HG02763 (cell line): Measurements from ENCODE around the gene CDX2.

ENCODE experiments used
- ATAC-seq: cut with Tn5 transposase; IDR thresholded peaks from one replicate; pipeline ENCODE4 v1.9.1; 2021; ENCODE audit warnings: mild to moderate bottlenecking, moderate library complexity; ENCODE audit not compliant: unreplicated experiment

The CDX2 gene

DNA sequence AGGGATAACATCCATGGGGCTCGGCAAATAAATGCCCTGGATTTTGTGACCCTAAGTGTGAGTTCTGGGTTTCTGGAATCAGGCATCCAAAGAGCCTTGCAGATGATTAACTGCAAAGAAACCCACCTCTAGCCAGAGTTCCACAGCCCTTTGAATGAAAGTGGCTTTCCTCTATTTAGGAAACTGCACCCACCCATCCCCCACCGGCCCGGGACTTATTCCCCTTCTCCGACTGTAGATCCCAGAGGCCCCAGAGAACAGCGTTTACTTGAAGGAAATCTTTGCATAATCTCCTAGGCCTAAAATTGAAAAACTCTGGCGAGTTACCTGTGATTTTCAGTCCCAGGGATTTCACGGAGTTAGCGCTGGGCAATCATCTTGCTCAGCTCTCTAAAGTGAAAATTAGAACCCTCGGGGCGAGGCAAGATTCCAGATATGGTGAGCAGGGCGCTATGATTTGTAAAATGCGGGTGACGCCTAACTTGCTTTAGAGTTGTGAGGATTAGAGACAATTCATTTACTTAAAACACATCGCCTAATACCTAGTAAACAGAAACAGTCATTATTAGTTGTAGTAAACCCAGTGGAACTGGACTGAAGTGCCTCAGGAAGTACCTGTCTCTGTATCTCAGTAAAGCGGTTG, 10.0 kb upstream of the CDX2 start:
- no peak for ATAC-seq

DNA sequence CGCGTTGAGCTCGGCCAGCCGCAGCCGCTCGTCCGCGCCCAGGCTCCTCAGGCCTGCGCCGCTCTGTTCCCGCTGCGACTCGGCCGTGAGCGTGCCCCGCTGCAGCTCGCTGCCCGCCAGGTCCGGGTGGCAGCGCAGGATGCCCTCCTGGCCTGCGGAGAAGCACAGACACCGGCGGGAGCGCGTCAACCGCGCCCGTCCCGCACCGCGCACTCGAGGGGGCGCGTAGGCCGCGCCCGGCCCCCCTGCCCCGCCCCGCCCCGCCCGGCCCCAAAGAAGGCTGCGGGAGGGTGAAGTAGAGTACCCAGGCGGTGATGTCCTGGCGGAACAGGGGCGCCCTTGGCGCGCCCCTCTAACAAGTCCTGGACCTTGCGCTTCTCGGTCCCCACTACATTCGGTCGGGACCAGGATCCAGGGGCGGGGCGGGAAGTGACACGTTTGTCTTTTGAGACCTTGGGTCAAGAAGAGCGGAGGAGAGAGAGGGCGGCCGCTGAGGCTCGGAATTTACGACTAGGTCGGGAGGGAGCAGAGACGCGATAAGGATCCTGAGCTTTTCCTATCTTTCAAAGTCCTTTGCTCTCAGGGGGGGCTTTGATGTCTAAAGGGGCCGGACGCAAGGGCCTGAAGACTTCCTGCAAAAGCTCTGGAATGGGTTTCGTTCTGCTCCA, 9.3 kb upstream of the CDX2 start:
- ATAC-seq = no peak

DNA sequence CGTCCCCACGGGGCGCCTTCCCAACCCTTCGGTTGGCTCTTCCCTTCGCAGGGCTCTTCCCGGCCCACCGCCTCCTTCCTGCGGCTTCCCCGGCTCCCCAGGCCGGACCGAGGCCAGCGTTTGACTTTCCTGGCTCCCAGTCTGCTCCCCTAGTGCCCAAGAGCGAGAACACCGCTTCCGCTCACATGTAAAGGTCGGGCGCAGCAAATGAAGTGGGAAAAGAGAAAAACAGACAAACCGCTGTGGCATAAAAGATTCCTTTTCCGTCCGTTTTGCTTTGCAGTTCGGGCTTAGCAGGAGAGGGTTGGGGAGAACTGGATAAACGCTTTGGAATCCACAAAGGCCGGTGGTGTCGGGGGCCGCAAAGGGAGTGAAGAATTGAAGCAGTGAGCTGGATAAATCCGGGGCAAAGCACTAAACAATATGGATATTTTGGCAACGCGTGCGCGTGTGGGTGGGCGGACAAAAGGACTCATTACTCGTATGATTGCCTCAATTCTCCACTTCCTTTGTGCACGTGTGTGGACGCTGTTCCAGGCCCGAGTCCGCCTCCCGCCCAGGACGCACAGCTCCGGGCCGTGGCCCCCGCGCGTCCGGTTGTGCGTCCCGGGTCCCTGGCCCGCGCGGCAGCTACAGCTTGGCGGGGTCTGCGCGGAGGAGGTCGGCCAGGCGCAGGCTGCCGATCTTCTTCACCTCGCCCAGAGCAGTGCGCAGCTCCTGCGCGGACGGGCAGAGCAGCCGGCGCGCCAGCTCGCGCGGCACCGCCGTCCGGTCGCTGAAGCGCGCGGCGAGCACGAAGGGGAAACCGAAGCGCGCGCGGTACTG, 8.6 kb upstream of the CDX2 start:
- no peak for ATAC-seq

DNA sequence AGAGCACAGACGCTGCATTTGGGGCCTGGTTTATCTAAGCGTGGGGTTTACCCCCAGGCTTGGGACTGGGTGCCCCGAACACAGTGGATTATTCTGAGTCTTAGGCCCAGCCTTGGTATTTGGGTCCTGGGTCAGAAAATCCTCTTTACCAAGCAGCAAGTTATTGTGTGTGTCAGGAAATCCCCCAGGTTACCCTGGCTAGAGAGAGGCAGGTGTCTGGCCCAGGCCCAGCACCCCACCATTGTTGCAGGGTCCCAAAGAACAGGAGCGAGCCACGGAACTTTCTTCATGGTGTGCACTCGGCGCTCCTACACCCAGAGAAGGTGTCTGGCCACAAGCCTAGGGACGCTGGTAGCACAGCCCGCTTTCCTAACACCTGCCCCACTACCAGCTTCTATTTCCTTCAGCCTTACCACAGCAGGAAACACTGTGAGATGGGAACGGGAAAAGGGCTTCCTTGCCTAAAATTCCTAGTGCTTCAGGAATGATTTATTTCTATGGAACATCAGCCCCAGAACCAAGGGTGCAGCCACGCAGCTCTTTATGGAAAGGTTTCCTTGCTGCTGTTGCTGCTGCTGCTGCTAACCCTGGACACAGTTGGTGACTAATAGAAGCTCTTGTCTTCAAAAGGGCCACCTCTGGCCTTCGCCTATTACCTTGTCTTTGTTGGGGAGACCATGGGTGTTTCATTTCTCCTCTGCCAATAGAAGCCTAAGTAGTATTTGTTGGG, 7.4 kb upstream of the CDX2 start:
- no peak for ATAC-seq

DNA sequence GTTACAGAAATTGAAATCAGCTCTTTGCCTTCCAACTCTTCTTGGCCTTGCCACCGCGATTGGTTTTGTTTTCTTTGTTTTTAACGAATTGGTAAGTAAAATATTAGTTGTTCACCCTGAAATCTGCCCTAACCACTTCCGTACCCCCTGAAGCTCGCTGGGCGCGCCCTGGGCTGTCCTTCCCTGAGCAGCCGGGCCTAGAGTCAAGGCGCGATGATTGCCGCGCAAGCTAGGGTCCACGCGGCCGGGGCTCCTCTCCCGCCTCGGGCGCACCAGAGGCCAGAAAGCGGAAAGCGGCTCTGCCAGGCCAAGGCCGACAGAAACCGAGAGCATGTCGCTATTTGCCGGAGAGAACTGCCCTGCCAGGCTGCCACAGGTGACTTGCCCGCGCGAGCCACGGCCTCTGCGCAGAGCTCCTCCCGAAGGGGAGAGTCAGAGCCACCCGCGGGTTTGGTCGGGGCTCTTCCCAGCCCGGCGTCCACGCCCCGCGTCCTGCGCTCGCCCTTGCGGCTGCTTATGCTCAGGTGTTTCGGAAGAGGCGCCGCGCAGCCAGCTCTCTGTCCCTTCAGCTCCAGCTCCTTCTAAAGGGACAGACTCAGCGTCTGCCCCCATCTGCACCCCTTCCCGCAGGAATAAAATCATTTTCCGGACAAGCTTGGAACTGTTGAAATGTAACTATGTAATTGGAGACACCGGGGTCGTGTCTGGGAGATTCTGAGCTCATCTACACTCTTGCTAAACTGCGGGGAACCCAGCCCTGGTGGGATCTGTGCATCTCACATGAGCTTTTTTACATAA, 6.6 kb upstream of the CDX2 start:
- no peak for ATAC-seq

DNA sequence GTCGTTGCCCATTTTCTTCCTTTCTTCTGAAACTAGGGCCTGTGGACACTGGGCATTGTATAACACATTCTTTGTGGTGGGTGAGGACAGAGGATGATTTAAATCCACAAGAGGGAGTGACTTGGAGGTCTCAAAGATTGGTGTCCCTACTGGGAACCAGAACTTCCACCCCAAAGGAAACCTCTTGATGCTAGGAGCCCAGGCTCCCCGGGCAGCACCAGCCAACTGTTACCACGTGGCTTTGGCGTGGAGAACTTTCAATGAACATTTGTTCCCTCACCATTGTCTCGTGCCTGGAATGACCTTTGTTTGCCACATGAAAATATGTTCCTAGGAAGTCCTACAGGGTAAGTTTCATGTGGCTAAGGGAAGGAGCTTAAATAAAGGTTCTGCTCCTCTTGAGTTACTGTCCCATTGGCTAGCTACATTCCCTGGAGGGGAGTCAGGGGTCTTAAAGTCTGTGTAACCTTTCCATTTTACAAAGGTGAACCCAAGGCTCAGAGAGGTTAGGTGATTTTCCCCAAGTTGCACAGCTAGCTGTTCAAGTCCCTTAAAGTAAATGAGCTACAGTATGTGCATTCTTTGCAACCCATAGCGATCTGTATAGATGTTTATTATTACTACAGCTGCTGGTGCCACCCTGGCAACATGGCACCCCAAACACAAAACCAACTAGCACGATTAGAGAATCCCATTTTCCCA, 5.0 kb upstream of the CDX2 start:
- no peak for ATAC-seq

DNA sequence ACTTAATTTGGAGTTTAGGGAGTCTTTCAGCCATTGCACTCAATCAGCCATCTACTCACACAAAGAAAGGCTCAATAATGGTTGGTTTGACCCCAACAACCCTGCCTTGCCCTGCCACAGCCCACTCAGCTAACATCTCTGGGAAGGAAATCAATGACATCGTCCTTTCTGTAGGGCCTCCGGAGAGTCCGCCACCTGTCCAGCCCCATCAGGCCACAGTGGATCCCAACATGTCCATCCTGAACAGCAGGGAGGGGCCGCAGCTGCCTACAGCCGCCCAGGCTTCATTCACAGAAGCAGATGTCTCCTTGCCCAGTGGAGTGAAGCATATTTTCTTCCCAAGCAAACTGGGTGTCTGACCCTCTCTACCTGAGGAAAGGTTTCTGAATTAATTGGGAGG, 4.2 kb upstream of the CDX2 start:
- no peak for ATAC-seq

DNA sequence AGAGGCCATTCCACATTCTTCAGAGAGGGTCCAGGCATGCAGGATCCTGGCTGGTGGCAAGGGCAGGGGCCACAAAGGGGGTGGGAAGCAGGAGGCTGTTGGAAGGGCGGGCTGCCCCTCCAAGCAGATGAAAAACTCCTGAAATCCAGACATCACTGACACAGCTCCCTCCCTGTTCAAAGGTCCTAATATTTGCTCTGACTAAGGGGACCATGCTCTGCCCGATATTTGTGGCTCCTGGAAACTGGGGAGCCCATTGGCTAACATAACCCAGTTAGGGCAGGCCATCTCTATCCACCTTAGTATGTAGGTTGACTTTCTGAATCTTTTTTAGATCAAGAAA, 3.3 kb upstream of the CDX2 start:
- no peak for ATAC-seq

DNA sequence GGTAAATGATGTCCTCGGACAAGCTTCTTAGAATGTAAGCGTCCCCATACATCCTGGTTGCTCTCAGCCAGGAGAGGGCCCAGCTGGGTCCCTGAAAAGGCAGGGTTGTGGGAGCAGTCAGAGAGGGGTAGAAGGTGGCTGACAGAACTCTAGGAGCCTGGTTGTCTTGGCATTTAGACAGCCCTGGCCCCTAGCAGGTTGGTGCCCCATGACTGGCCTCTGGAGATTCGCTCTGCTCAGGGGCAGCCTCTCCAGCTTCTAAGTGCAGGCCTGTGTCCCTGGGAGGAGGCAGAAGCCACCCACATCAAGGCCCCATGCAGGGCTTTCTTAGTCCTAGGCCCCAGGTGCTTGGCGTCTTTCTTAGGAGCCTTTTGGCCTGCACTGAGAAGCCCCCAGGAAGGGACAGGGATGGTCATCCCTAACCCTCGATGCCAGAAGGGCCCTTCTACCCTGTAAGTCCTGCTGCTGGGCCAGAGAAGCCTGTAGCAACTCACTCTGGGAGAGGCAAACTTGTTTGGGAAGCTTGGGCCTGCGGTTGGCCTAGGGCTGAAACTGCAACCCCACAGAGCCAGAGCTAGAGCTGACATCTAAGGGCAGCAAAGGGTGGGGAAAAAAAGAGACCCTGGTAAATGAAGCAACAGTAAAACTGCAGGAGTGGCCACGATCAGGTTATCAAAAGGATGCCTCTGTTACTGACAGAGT, 2.8 kb upstream of the CDX2 start:
- ATAC-seq = no peak

DNA sequence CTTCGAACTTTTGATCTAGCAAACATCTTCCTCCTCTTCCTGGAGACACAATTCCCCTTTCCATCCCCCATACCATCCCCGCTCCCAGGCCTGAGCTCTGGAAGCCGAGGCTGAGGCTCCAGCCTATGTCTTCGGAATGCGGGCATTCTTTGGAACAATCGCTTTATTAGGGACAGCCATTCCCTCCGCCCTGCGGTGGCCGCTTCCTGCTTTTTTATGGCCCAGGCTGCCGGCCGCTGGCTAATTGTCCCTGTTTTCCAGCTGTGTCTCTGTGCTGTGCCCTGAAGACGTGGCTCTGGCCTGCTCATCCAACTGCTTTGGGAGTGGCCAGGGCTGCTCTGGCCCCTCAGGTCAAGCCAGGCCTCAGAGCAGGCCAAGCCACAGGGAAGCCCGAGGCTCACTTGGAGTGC, 2.1 kb upstream of the CDX2 start:
- no peak for ATAC-seq

DNA sequence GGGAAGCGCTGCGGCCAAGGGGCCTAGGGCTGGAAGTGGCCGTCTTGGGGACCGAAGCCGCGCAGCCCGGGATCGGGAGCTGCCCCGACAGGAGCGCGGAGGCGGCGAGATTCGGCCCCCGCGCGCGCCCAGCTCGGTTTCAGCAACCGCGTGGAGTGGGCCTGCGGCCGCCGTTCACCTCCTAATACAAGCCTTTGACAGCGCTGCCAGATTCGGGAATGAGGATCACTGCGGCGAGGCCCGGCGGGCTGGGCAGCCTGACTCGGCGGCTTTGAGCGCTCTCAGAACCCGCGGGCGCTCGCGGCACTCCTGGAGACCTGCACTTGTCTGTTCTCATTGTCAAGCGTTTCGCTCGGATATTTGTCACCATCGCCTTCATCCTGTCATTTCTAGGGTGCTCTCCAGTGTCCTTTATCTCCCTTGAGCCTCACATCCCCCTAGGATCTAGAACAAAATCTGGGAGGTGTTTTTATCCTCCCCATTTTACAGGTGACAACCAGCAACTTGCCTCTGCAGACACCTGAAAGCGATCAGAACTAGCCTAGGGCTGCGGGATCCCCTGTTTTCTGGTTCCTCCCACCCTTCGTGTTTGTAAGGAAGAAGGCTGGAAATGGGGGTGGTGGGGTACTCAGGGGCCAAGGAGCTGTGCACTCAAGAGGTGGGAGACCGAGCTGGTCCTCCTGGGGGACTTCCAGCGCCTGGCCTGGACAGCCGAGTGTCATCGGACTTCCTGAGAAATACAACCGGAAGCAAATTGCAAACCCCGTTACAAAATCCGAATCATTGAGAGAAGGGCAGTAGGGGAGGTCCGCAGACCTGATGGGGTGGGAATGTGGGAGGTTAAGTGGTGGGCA, 1.5 kb upstream of the CDX2 start:
- no peak for ATAC-seq

DNA sequence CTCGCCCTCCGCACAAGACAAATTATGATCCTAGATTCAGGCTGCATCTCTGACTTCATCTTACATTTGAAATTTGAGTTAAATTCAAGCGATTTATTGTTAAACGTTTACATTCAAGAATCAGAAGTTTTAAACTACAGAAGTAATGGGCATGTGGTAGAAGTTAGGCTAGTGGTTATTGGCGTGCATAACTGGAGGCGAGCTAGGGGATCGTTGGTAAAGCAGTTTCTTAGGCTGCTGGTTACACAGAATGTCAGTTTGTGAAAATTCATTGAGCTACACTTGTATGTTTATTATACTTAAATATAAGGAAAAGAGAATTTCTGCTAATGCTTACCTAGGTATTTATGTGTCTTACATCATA, 733 bp upstream of the CDX2 start:
- ATAC-seq = no peak

DNA sequence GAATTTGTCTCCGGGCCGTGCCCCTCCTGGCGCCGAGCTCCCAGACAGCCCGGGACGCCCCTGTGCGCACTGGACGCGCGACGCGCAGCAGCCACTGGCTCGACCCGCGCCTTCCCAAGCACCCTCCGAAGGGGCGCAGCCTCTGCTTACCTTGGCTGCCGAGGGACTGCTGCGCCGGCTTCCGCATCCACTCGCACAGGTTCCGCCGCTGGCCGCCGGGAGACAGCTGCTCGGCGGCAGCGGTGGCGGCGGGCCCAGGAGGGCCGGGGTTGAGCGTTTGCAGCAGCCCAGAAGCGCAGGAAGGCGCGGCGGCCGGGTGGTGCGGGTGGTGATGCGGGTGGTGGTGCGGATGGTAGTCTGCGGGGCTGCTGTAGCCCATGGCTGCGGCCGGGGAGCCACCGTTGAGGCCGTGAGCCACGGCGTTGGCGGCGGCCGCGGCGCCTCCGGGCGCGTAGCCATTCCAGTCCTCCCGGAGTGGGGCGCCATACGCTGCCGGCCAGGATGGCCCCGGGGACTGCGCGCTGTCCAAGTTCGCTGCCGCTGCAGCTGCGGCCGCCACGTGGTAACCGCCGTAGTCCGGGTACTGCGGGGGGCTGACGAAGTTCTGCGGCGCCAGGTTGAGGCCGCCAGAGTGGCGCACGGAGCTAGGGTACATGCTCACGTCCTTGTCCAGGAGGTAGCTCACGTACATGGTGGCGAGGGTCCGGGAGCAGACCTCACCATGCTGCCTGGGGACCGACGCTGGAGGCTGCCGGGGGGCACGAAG, 616 bp downstream of the CDX2 start:
- no peak for ATAC-seq

DNA sequence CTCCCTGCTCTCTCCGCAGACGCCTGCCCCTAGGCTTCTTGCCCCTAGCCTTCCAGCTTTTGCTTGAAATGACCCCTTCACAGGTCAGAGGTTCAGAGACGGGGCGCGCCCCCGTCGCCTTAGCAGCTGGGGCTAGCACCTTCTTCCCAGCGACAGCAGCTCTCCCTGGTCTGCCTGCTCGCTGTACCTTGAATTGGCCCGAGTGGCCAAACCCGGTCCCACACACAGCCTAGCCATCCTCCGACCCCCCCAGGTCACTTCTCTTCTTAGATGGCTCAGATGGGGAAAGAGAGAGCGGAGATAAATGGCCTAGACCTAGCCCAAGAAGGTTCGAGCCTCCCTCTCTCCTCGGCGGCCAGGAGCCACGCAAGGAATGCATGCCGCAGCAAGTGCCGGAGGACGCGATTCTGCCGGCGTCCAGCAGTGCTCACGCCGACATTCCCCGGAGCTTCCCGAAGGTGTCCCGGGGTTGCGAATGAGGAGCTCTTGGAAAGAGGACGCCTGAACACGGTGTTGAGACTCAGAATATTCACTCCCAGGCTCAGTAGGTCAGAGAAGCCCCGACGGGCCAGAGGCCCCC, 1.3 kb downstream of the CDX2 start:
- ATAC-seq = no peak

DNA sequence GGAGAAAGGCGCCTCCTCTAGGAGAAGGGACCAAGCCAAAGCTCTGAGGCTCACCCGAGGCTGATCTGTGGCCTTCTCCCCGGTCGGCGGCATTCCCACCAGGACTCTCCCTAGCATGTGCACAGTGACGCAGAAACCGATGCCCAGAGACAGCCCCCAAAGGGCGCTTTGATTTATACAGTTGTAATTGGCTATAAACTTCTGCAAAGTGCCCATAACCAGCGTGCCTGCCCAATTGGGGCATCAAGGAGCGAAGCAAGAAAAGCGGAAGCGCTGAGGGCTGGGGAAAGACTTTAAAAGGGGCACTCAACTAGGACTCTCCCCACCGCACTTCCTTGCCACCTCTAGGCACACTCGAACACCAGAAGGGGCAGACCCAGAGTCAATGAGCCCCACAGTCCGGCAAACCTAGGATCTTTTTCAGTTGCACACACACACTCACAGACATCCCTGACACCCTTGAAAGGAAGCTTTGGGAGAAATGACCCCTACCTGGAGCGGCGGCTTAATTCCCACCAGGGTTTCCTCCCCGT, 1.8 kb downstream of the CDX2 start:
- ATAC-seq = no peak

DNA sequence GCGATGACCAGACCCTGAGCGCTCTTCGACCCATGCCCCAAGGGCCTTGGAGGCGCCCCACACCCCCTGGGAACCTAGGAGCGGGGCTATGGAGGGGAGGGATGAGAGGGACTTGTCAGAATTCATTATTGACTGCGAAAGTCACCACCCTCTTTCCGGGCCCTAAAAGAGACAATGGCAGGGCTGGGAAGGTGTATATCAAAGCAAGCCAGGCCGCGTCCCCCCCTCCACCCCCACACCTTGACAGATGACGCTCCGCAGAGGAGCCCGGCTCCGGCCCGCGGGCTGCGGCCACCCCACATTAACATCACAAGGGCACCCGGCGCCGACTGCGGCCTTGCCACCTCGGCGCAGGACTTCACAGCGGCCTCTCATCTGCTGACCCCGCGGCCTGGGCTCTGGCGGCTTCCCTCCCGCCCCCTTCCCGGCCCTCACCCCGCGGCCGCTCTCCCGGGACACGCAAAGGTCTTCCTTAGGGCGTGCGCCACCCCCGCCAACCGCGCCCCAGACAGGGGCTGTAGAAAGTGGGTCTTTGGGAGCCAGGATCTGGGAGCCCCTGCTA, 2.4 kb downstream of the CDX2 start:
- ATAC-seq = no peak
